Panc1 (cell line): ENCODE results near the gene TNFAIP1.

Experiments
- CTCF ChIP-seq: fragments of 450-650 bp; IDR thresholded peaks from 2 replicates; pipeline ENCODE4 v1.5.1; 2017; ENCODE audit warnings: mild to moderate bottlenecking
- POLR2AphosphoS5 ChIP-seq: IDR thresholded peaks from 2 replicates; pipeline ENCODE4 v1.6.1; 2012; ENCODE audit warnings: mild to moderate bottlenecking, low read depth, low read length, moderate library complexity
- REST ChIP-seq, 2 experiments: IDR thresholded peaks; 2 replicates each; pipeline ENCODE4 v1.6.1; 2011 to 2012; ENCODE audit warnings: low read depth in 2 of 2, control low read depth in 1 of 2, low read length in 1 of 2, mild to moderate bottlenecking in 1 of 2, moderate library complexity in 1 of 2; ENCODE audit not compliant: insufficient read depth in 1 of 2
- SIN3A ChIP-seq: IDR thresholded peaks from 2 replicates; pipeline ENCODE4 v1.6.1; 2012; ENCODE audit warnings: low read depth, mild to moderate bottlenecking, low read length, moderate library complexity, borderline replicate concordance; ENCODE audit not compliant: insufficient read depth
- TCF7L2 ChIP-seq: IDR thresholded peaks from 2 replicates; pipeline ENCODE4 v1.6.1; 2011; ENCODE audit warnings: mild to moderate bottlenecking, low read depth, low read length, inconsistent platforms

GRCh38 chr17:28368306-28368831 lies 32.8 kb downstream of the TNFAIP1 start:
- TF ChIP-seq CTCF (no peak), POLR2AphosphoS5 (no peak), REST (IDR thresholded peaks at IDR 0.05; ENCODE audit: insufficient read depth in 1 of 2, low read depth in 2 of 2, low read length in 1 of 2) (no peak), SIN3A (no peak), TCF7L2 (no peak)
